ENCODE data around the gene SPRR1B. TPM values are rescaled to one million over a fixed set of nuclear protein-coding genes. Genes with fewer than 3 reads are reported as not detected.

The SPRR1B gene
- total and polyA plus RNA-seq, 2 of the 13 experiments (the other 11 are each of a cell fraction or from before 2014, with no cell fraction given), result not detected

GRCh38 chr1:153072806-153073726, 42.1 kb downstream of the SPRR1B start:
- H3K36me3 ChIP-seq (replicated peaks in 1 of 2; ENCODE audit: control insufficient read depth in 1 of 2, insufficient read depth in 2 of 2, low read length in 2 of 2), result no peaks in the 10 kb centered on the region
- no peak overlapping the region for H3K27ac ChIP-seq (ENCODE audit: extremely low read length, insufficient read depth, low read length)
- H3K4me2 ChIP-seq (ENCODE audit: low read depth, low read length), result no peak overlapping the region
- intact Hi-C loops (cut with micrococcal nuclease; ENCODE audit: unreplicated experiment) (no loop called here), in situ Hi-C loops (cut with HindIII; ENCODE audit: extremely low pct_ligation_motif_present, low pct_unique_long_range_greater_than_20kb) (no loop called here)
- H3K9me3 ChIP-seq (ENCODE audit: low read length), result no peaks in the 10 kb centered on the region
- DNase-seq (ENCODE audit: low spot score) (no peak), ATAC-seq (no peak), FAIRE-seq (no peak)
- CTCF ChIA-PET (ENCODE audit: low intra/inter-chr PET ratio, low total read pairs), result no interaction called here
- no peaks in the 10 kb centered on the region for H3K27me3 ChIP-seq (ENCODE audit: control insufficient read depth in 1 of 2, insufficient read depth in 2 of 2, low read length in 2 of 2)
- POLR2A ChIA-PET, result no interaction called here
- no peak overlapping the region for H3K4me3 ChIP-seq (replicated peaks in 1 of 3; ENCODE audit: insufficient read depth in 1 of 3, low read depth in 2 of 3, low read length in 3 of 3)
- no TSS peak for BruUV-seq (replicated peaks)
- WGBS (ENCODE audit: low lambda C conversion rate), result 0% methylated on average over 3 of the region's 5 CpGs
- no peaks in the 10 kb centered on the region for H3K4me1 ChIP-seq (ENCODE audit: insufficient read depth, low read length)
- no peak for TF ChIP-seq HHEX (CRISPR knock-in tag; IDR thresholded peaks at IDR 0.05)
- TF ChIP-seq RNF2 (conservative IDR thresholded peaks at IDR 0.05; ENCODE audit: low read depth), result no peak
- no peak for TF ChIP-seq RNF219 (CRISPR knock-in tag; IDR thresholded peaks at IDR 0.05)
- no peak for TF ChIP-seq FOXM1 (CRISPR knock-in tag; IDR thresholded peaks at IDR 0.05)
- no peak for TF ChIP-seq SRSF4 (IDR thresholded peaks at IDR 0.05; ENCODE audit: low read depth, low read length, poor library complexity, severe bottlenecking)
- no peak for TF ChIP-seq HINFP (CRISPR knock-in tag; IDR thresholded peaks at IDR 0.05; ENCODE audit: low read depth)
- TF ChIP-seq HCFC1 (IDR thresholded peaks at IDR 0.05; ENCODE audit: low read depth, low read length), result no peak
- TF ChIP-seq ZNF792 (CRISPR knock-in tag; IDR thresholded peaks at IDR 0.05), result no peak
- no peak for TF ChIP-seq FLYWCH1 (CRISPR knock-in tag; IDR thresholded peaks at IDR 0.05)
- no peak for TF ChIP-seq MTA1 (CRISPR knock-in tag; IDR thresholded peaks at IDR 0.05; ENCODE audit: borderline replicate concordance)
- TF ChIP-seq PATZ1 (CRISPR knock-in tag; IDR thresholded peaks at IDR 0.05), result no peak
- no peak for TF ChIP-seq NR0B2 (CRISPR knock-in tag; IDR thresholded peaks at IDR 0.05)
- TF ChIP-seq SIX4 (CRISPR knock-in tag; IDR thresholded peaks at IDR 0.05), result no peak
- TF ChIP-seq SALL1 (CRISPR knock-in tag; IDR thresholded peaks at IDR 0.05), result no peak
- TF ChIP-seq ZNF724P (CRISPR knock-in tag; IDR thresholded peaks at IDR 0.05; ENCODE audit: borderline replicate concordance), result no peak
- H4K20me1 ChIP-seq (ENCODE audit: insufficient read depth, low read length), result no peaks in the 10 kb centered on the region
- no peak overlapping the region for H2AFZ ChIP-seq (ENCODE audit: low read length)
- H3K79me2 ChIP-seq (ENCODE audit: insufficient read depth, low read length), result no peaks in the 10 kb centered on the region
- no peak overlapping the region for H3K9ac ChIP-seq (ENCODE audit: insufficient read depth, low read depth, low read length)
